Skeletal muscle cell (primary cell): ENCODE data around the gene TBX15.
"Not testable (repeated sequence)": the region's sequence is repeated elsewhere in the genome, so short reads cannot be mapped to it uniquely, and the experiment has no call there.

Source experiments
- DNase-seq: peaks from one replicate; pipeline ENCODE4 v3.0.0-alpha.2; 2010; ENCODE audit warnings: low read depth
- H3K4me3 ChIP-seq: 2 replicates; pipeline ENCODE4 v1.5.1; 2011; ENCODE audit warnings: low read depth, mild to moderate bottlenecking, control low read depth, low read length, moderate library complexity

The TBX15 gene

DNA sequence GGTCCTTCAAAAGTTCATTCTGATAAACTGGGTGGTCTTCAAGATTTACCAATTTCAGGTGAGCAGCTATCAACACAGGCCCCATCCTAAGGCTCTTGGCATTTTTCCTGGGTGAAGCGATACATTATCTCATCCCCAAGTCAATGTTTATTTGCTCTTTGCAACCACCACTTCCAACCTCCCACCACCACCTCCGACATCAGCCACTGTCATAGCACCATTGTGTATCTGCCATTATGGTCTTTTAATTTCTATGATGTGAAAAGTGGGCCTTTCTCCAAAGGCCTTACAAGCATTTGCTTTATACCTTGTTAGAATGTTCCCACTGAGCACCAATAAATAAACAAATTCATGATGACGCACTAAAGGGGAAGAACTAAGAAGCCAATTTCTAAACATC lies 47.2 kb downstream of the TBX15 start:
- H3K4me3 ChIP-seq: no peak overlapping the region
- DNase-seq: no peak

DNA sequence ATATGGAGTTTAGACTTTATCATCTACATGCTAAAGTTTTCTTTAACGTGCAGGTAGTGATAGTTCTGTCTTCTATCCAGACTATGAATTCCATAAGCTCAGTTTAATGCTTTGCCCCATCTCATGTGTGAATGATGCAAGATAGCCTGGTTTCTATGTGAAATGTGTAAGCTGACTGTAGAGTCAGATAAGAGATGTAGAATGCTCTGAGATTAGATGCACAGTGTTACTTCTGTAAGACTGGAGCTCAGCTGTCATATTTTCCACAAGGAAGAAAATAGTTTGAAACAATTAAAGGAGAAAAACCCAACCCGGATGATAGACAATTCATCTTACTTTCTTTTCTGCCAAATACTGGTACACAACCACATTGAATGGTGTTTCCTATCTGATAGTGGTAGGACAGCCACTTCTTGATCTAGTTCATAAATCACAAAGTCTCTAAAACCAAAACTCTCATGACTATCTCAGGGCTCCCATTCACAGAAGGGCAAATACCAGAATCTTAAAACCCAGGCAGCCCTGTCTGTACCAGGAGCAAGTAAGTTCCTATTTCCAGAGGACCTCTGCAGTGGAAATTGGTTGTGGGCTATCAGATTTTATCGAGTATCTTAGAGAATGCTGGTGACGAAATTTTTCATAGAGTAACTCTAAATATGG lies 50.6 kb downstream of the TBX15 start:
- DNase-seq: no peak
- no peak overlapping the region for H3K4me3 ChIP-seq

DNA sequence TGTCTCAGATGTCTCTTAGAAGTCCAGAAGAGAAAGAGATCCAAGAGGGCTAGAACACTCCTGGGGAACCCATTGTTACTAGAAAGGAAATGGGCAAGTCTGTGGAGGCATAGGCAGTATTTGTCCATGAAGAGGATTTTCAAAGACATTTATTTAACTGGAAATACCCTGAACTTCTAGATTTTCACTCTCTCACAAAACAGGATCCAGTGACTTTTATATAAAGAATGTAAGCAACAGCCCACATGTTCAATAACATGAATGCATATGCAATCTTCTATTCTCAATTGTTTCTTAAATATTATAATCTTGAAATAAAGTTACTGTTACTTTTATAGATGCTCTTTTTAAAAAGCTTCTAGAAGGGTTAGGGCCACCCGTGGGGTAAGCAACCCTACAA lies 53.4 kb downstream of the TBX15 start:
- H3K4me3 ChIP-seq: no peak overlapping the region
- DNase-seq: no peak

DNA sequence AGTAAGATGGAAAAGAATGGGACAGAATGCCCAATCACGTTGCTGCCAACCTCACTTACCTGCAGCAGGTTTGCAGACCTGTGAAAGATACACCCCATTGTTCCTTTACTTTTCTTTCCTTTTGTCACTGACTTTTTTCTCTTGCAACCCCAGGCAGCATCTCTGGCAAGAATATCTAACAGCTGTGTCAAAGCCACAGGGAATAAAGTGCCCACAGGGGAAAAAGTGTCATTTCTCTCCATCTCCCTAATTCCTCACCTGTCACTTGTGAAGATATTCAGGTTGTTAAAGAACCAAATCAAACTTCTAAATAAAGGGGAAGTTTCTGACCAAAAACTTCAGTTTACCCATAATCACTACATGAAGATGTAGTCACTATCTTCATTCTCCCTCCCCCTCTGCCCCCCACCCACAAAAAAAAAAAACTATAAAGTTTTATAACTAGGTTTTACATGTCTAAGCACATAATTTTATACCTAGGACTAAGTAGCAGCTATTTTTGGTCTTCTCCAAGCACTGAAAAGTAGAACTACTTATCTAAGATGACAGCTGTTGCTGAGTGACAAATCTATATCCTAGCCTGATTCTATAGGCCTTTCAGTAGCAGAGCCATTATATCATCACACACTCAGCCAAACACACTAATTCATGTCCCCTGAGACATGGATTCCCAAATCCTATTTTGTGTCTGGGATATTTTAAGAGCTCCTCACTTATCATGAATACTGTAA lies 54.9 kb downstream of the TBX15 start:
- DNase-seq: no peak
- no peak overlapping the region for H3K4me3 ChIP-seq

DNA sequence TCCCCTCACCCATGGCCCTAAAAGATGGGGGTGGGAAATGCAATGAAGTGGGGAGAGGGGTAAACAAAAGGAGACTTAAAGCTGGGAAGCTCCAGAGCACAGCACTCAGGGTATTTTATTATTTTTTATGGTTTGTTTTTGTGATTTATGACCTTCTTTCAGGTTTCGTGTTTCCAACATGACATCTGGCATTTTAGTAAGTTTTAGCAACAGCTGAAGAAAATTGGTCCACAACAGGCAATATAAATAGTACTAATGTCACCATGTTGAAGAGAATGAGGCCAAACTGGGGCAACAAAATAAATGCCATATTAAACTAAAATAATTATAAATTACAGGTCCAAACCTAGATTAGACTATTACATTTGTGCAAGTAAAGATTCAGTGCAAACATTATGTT lies 56.3 kb downstream of the TBX15 start:
- H3K4me3 ChIP-seq: no peak overlapping the region
- DNase-seq: no peak

DNA sequence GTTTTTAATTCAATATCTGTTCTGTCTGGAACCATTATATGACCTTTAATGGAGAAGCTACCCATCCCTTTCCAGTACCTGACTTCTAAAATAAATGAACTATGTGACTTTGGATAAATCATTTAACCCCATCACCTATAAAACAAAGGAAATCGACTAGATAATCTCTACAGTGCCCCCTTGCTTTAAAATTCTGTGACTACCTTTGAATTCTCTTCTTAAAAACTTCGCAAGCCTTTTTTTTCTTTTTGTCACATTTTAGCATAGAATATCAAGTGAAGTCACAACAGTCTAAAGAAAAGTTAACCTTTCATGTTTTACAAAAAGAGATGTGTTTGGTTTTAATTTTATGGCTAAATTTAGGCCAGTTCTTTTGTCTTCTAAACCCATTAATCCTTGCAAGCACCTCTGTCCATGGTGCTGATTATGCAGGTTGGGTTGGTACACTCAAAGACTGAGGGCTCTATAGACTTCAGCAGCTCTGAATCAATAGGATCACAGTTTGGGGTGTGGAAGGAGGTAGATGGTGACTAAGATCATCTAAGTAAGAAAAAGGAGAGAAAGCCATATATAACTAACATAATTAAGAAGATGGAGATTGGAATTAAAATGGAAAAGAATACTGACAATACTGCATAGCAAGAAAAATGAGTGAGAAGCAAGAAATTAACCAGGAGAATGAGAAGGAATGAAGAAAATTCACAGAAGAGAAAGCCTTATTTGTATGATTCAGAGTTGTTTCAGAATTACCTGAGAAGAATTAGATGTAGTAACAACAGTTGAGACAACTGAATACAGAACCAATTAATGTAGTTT lies 59.2 kb downstream of the TBX15 start:
- no peak overlapping the region for H3K4me3 ChIP-seq
- DNase-seq: no peak

DNA sequence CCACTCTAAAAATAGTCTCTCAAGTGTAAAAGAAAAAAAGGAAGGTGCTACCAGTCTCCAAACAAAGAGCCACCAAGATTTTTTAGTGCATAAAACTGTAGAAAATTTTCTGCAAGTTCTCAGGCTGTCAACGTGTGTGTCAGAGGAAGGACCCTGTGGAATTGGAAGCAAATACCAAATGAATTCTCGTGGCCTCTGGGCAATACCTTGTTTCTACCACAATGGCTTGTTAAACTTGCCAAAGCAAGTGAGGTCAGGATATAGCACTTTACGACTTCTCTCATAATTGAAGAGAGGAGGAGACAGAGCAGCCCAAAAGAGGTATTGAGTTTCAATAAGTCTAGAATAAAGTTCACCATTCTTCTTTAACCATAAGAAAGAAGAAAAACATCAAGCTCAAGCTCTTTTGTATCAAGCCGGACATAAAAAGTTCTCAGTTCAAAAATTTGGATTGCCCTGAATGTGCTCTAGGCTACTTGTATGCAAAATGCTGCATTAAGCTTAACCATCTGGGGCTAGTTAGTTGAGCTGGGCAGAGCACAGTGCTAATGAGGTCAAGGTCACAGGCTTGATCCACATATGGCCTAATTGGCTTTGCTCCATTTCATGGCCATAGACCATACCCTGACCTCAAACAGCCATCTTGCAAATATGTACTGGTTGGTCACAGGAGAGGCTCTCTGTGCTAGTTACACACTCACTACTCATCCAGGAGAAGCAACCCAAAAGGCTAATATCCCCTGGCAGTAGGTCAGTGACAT lies 60.5 kb downstream of the TBX15 start:
- DNase-seq: no peak
- no peak overlapping the region for H3K4me3 ChIP-seq

DNA sequence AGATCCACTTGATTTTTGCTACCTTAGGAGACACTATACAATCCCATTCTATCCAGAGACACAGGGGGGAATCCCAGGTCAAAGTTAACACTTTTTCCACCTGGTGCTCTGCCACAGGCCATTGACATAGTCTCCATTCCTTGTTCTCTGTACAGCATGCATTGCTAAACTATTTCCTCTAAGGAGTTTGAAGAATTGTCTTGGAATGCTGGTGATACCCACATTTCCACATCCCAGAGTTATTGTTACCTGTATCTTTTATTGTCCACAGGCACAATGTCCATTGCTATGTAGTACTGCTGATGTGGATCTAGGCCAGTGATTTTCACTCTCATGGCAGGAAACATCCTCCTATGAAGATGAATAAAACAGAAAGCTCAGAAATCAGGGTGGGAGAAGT lies 61.9 kb downstream of the TBX15 start:
- H3K4me3 ChIP-seq: no peak overlapping the region

DNA sequence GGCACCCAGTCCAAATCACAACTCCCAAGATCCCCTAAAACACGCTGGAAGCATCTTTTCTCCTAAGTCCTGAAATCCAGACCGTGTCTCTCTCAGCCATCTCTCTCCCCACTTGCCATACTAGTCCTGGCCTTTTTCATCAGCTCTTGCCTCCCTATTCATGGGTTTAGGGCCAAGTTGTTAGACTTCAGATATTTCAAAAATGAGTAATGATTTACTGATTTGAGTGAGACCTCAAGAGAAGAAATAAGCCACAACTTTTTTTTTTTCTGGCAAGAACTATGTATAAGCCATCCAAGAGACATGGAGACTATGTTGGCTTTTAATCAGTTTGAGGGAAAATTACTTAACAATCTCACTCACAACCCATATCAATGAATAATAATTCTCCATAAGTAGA lies 62.5 kb downstream of the TBX15 start:
- DNase-seq: no peak

More for the DNA sequence above, 61.9 kb downstream of the TBX15 start:
- no peak for DNase-seq

DNA sequence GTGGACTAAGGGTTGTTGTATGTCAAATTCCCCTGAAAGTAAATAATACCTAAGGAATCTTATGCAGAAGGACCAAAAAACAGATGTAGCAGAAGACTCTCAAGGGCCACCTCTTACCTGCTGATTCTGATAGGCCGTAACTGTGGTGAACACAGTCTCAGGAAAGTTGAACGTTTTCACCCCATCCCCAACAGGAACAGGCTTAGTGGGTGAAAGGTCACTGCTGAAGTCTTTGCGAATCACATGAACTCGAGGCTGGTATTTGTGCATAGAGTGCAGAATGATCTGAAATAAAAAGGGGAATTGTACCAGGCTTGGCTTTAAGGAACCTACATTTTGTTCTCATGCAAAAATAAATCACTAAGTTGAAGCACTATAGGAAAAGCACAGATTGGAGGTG lies 64.8 kb downstream of the TBX15 start:
- H3K4me3 ChIP-seq: no peak overlapping the region
- no peak for DNase-seq

More for the DNA sequence above, 62.5 kb downstream of the TBX15 start:
- H3K4me3 ChIP-seq: no peak overlapping the region

DNA sequence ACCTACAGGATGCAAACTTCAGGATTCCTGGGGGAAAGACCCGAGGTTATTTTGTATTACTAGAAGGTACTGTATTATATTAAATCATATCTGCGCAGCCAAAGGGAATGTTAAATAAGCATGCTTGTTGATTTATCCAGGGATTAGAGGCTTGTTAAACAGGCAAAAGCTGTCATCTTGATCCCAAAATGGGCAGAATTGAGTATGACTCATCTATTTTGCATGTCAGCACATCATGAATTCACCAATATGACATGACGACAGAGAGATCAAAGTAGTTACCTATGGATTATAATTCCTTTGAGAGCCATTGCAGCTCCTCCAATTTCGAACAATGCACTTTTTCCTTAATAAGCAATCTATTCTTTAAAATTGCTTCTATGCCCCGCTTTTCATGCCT lies 66.1 kb downstream of the TBX15 start:
- no peak overlapping the region for H3K4me3 ChIP-seq
- no peak for DNase-seq

DNA sequence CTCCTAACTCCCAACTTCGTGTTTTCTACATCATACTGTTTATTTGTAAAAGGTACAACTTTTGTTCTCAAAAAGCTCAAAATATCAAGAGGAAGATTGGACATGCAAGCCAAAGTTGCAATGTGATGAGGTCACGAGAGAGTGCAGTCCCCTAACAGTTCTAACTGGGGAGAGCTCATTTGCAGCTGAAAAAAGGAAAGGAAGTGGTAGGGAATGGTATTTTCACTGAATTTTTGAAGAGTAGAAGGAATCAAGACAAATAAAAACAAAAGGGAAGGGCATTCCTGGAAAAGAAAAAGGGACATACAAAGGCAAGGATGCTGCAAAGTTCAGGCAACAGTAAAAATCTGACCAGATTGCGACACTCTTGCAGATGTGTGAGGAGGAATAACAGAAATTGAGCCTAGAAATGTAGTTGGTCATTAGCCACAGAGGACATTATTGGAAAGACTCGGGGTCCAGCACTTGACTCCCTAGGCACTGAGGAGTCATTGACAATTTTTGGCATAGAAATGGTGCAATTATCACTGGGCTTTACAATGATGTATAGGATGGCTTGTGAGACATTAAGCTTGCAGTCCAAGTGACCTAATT lies 67.9 kb downstream of the TBX15 start:
- no peak overlapping the region for H3K4me3 ChIP-seq
- DNase-seq: no peak

DNA sequence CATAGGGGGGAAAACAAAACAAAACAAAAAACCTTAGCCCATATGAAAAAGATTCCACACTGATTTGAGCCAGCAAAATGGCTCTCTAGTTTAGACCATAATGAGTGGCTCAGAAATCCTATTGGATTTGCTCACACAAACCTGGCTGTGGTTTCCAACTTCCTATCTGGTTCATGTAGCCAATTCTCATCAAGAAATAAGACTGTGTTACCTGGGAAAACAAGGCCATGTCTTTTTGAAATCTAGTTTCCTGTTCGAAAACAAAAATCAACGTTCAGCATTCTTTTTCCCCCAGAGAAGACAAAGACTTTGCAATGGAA lies 69.2 kb downstream of the TBX15 start:
- DNase-seq: no peak
- no peak overlapping the region for H3K4me3 ChIP-seq

DNA sequence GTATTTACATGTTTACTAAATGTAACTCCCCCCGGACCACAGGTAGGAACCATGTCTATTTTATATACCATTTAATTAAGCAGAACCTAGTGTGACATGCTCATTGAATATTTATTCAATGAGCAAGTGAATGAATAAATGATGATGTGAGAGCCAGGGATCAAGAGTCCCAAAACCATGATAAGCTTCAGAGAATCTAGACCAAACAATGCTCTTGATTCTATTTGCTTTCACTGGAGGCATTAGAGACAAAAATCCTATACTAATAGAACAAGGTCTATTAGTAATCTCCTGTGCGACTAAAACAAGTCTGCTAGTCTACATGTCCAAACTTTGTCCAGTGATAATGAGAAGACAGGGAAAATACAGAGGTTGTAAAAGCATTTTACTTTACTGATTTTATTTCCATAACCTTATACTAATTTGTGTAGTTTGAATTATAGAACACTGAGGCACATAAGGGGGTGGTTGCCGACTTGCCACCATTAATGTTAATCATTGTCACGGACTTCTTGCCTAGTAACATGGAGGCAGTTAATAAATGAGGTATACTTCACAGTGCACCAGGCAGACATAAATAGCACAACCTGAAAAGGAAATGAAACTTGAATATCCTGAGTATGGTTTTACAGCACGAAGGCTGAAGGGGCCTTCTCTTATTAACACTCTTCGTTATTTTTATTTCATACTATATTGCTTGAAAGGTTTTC lies 69.8 kb downstream of the TBX15 start:
- no peak for DNase-seq
- no peak overlapping the region for H3K4me3 ChIP-seq

DNA sequence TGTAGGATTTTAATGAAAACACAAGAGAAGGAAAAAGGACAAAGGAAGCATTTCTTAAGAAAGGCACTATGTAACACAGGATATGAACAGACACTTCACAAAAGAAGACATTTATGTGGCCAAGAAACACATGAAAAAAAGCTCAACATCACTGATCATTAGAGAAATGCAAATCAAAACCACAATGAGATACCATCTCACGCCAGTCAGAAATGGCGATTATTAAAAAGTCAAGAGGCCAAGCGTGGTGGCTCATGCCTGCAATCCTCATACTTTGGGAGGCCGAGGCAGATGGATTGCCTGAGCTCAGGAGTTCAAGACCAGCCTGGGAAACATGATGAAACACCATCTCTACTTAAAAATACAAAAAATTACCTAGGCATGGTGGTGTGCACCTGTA lies 71.8 kb downstream of the TBX15 start:
- not testable (repeated sequence) for H3K4me3 ChIP-seq, DNase-seq

DNA sequence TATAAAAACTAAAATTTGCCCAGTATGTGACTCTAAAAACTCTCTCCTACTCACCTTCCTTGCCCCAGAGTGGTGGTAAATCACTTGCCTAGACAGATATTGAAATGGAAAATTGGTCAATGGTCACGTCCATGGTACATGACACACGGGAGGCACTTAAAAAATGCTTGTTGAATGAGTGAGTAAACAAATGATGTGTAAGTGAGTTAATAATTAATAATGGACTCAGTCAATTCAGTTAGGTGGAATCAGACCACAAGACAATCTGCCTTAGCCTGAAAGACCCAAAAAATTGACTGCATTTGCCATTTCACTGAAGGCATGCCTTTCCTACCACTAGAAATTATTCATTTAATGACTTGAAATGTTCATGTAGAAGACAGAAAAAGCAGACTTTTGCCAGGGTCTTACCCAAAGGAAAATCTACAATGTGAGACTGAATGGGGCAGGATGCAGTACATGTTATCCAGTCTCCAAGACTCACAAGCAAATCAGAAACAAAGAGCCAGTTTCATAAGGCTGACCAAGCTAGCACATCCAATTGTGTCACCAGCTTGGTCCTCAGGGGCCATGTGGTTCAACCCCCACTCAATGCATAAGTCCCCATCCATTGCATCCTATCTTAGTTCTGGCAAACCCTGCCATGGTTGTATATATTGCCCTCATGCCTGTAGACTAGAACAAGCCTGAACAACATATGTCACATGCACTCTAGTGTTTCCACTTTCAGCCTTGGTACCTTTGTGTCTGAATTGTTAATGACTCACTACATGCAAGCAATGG lies 73.6 kb downstream of the TBX15 start:
- no peak for DNase-seq
- no peak overlapping the region for H3K4me3 ChIP-seq

DNA sequence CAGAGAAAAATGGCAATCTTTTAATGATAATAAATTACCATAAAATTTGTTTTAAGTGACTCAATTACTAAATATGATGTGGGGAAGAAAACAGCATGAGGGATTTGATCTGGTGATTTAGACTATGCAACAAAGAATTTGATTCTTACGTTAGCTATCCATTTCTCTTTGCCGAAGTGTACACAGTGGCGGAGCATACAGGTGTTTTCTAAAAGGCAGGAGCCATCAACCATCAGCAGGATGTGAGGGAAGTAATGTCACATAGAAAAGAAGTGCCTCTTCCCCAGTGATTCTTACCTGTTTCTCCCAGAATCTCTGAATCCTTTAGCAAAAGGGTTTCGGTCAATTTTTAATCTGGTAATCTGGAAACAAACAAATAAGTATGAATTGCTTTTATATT lies 74.3 kb downstream of the TBX15 start:
- no peak for DNase-seq
- H3K4me3 ChIP-seq: no peak overlapping the region

DNA sequence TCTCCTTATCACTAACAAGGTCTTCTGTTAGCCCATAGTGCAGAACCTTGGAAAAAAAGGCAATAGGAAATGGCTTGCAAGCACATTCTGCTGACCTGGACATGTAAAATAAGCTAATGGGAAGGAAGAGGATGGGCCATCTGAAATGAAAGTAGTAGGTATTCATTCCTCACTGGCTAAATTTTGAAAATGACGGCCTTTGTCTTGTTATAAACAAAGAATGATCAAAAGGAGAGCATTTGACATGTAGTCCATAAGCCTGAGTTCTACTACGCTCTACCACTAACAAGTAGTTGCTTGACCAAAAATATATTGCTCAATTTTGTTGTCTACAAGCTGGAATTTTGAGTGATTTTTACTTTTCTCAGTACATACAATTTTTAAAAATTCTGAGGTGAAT lies 75.6 kb downstream of the TBX15 start:
- DNase-seq: no peak
- H3K4me3 ChIP-seq: no peak overlapping the region
